Breast epithelium (tissue), 3 donors: ENCODE data around the gene ADGRE1.

Experiments
- POLR2AphosphoS5 ChIP-seq, 3 donors: sonication (generic); formaldehyde crosslinking; IDR thresholded peaks; one replicate each; pipeline ENCODE4 v1.6.1; 2017; ENCODE audit warnings: antibody characterized with exemption in 3 of 3
- TF ChIP-seq, protein P1 (sequence below), 3 donors: fragments of 450-650 bp; IDR thresholded peaks; one replicate each; pipeline ENCODE4 v1.5.1; 2016 to 2017; ENCODE audit warnings: antibody characterized with exemption in 3 of 3, mild to moderate bottlenecking in 3 of 3, moderate library complexity in 3 of 3

DNA sequence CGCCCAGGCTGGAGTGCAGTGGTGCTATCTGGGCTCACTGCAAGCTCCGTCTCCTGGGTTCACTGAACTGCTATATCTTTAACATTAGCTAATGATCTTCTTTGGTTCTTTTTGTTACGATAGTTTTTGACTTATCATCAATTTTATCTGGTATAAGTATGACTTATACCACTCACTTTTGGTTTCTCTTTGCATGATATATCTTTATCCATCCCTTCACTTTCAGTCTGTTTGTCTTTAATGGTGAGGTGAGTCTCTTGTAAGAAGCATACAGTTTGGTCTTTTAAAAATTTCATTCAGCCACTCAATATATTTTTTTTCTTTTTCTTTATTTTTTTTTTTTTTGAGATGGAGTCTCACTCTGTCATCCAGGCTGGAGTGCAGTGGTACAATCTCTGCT, 58.4 kb downstream of the ADGRE1 start:
- TF ChIP-seq, protein P1, sequence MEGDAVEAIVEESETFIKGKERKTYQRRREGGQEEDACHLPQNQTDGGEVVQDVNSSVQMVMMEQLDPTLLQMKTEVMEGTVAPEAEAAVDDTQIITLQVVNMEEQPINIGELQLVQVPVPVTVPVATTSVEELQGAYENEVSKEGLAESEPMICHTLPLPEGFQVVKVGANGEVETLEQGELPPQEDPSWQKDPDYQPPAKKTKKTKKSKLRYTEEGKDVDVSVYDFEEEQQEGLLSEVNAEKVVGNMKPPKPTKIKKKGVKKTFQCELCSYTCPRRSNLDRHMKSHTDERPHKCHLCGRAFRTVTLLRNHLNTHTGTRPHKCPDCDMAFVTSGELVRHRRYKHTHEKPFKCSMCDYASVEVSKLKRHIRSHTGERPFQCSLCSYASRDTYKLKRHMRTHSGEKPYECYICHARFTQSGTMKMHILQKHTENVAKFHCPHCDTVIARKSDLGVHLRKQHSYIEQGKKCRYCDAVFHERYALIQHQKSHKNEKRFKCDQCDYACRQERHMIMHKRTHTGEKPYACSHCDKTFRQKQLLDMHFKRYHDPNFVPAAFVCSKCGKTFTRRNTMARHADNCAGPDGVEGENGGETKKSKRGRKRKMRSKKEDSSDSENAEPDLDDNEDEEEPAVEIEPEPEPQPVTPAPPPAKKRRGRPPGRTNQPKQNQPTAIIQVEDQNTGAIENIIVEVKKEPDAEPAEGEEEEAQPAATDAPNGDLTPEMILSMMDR (IDR thresholded peaks at IDR 0.05), result no peak
- TF ChIP-seq POLR2AphosphoS5 (IDR thresholded peaks at IDR 0.05), result no peak
